ENCODE measurements around the gene R3HDML. TPM values are rescaled to one million over a fixed set of nuclear protein-coding genes. Genes with fewer than 3 reads are reported as not detected.

The R3HDML gene
- total RNA-seq, 1 donor from 2014 or later, result not detected

GRCh38 chr20:44364780-44365179 is 27.9 kb downstream of the R3HDML start:
- Mint-ChIP-seq H3K27me3 (ENCODE audit: insufficient read depth, low read depth) (peaks cover 8% of the 10 kb centered on the region), H3K27ac (no peak overlapping the region), H3K36me3 (no peaks in the 10 kb centered on the region), H3K4me1 (no peaks in the 10 kb centered on the region), H3K4me3 (no peak overlapping the region), H3K9me3 (no peaks in the 10 kb centered on the region)
- no peak overlapping the region for H3K4me3 ChIP-seq
- no peaks in the 10 kb centered on the region for H3K4me1 ChIP-seq
- H3K9me3 ChIP-seq (ENCODE audit: low read depth), result no peaks in the 10 kb centered on the region
- no peaks in the 10 kb centered on the region for H3K36me3 ChIP-seq
- no peak overlapping the region for H3K27ac ChIP-seq
- H3K27me3 ChIP-seq, result no peaks in the 10 kb centered on the region
- H4K20me1 ChIP-seq (ENCODE audit: low read depth), result no peaks in the 10 kb centered on the region
- H3K79me2 ChIP-seq (ENCODE audit: low read depth), result no peaks in the 10 kb centered on the region
- H3F3A ChIP-seq (ENCODE audit: low read depth), result no peaks in the 10 kb centered on the region
- no peak for DNase-seq (ENCODE audit: low spot score)
- no peak overlapping the region for H3K9ac ChIP-seq
- no peak overlapping the region for H3K4me2 ChIP-seq
- no peak for TF ChIP-seq EZH2 (IDR thresholded peaks at IDR 0.05)
- TF ChIP-seq EZH2phosphoT487 (IDR thresholded peaks at IDR 0.05), result no peak
- TF ChIP-seq, protein P1, sequence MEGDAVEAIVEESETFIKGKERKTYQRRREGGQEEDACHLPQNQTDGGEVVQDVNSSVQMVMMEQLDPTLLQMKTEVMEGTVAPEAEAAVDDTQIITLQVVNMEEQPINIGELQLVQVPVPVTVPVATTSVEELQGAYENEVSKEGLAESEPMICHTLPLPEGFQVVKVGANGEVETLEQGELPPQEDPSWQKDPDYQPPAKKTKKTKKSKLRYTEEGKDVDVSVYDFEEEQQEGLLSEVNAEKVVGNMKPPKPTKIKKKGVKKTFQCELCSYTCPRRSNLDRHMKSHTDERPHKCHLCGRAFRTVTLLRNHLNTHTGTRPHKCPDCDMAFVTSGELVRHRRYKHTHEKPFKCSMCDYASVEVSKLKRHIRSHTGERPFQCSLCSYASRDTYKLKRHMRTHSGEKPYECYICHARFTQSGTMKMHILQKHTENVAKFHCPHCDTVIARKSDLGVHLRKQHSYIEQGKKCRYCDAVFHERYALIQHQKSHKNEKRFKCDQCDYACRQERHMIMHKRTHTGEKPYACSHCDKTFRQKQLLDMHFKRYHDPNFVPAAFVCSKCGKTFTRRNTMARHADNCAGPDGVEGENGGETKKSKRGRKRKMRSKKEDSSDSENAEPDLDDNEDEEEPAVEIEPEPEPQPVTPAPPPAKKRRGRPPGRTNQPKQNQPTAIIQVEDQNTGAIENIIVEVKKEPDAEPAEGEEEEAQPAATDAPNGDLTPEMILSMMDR (IDR thresholded peaks at IDR 0.05), result no peak
- no peak overlapping the region for H2AFZ ChIP-seq (replicated peaks)

GRCh38 chr20:44367746-44368145 is 30.9 kb downstream of the R3HDML start:
- H3K79me2 ChIP-seq (ENCODE audit: low read depth), result no peaks in the 10 kb centered on the region
- H3K4me3 Mint-ChIP-seq, result no peak overlapping the region

GRCh38 chr20:44370639-44371218 is 33.9 kb downstream of the R3HDML start:
- no peaks in the 10 kb centered on the region for H3K4me1 ChIP-seq
- H3K9me3 Mint-ChIP-seq, result no peaks in the 10 kb centered on the region
- H3K9me3 ChIP-seq (ENCODE audit: low read depth), result no peaks in the 10 kb centered on the region
- peak overlapping the region; percentile 27 for H3K27ac Mint-ChIP-seq
- H3K36me3 Mint-ChIP-seq, result no peaks in the 10 kb centered on the region
- no peak overlapping the region for H3K27ac ChIP-seq
- no peaks in the 10 kb centered on the region for H4K20me1 ChIP-seq (ENCODE audit: low read depth)
- H3K36me3 ChIP-seq, result no peaks in the 10 kb centered on the region
- H3K27me3 ChIP-seq, result no peaks in the 10 kb centered on the region
- no peak overlapping the region for H3K9ac ChIP-seq
- H3K4me3 Mint-ChIP-seq, result no peak overlapping the region
- DNase-seq (ENCODE audit: low spot score), result no peak
- H2AFZ ChIP-seq (replicated peaks), result peak overlapping the region; percentile 82
- H3K79me2 ChIP-seq (ENCODE audit: low read depth), result no peaks in the 10 kb centered on the region
- TF ChIP-seq, protein P1 (IDR thresholded peaks at IDR 0.05), result no peak
- no peak for TF ChIP-seq EZH2phosphoT487 (IDR thresholded peaks at IDR 0.05)
- no peak for TF ChIP-seq EZH2 (IDR thresholded peaks at IDR 0.05)
- no peak overlapping the region for H3K4me3 ChIP-seq
- no peak overlapping the region for H3K4me2 ChIP-seq
- H3K27me3 Mint-ChIP-seq (ENCODE audit: insufficient read depth, low read depth), result peaks cover 2% of the 10 kb centered on the region
- H3F3A ChIP-seq (ENCODE audit: low read depth), result no peaks in the 10 kb centered on the region
- H3K4me1 Mint-ChIP-seq, result peaks cover 8% of the 10 kb centered on the region

More at GRCh38 chr20:44367746-44368145, 30.9 kb downstream of the R3HDML start:
- no peaks in the 10 kb centered on the region for H3F3A ChIP-seq (ENCODE audit: low read depth)
- no peak overlapping the region for H3K27ac ChIP-seq
- no peaks in the 10 kb centered on the region for H3K27me3 ChIP-seq
- Mint-ChIP-seq H3K4me1 (peaks cover 8% of the 10 kb centered on the region), H3K27ac (no peak overlapping the region), H3K9me3 (no peaks in the 10 kb centered on the region), H3K27me3 (ENCODE audit: insufficient read depth, low read depth) (peaks cover 3% of the 10 kb centered on the region), H3K36me3 (no peaks in the 10 kb centered on the region)
- H2AFZ ChIP-seq (replicated peaks), result no peak overlapping the region
- H3K4me1 ChIP-seq, result no peaks in the 10 kb centered on the region
- no peak overlapping the region for H3K4me3 ChIP-seq
- no peaks in the 10 kb centered on the region for H4K20me1 ChIP-seq (ENCODE audit: low read depth)
- no peak for DNase-seq (ENCODE audit: low spot score)
- H3K4me2 ChIP-seq, result no peak overlapping the region
- H3K9ac ChIP-seq, result no peak overlapping the region
- TF ChIP-seq, protein P1 (IDR thresholded peaks at IDR 0.05), result no peak
- TF ChIP-seq EZH2 (IDR thresholded peaks at IDR 0.05) (no peak), EZH2phosphoT487 (IDR thresholded peaks at IDR 0.05) (no peak)
- H3K36me3 ChIP-seq, result no peaks in the 10 kb centered on the region
- H3K9me3 ChIP-seq (ENCODE audit: low read depth), result no peaks in the 10 kb centered on the region

Data from neural progenitor cell (in vitro differentiated cells).